Ramos (cell line): Measurements from ENCODE around the gene RASL10B.
"Not testable (repeated sequence)": the region's sequence is repeated elsewhere in the genome, so short reads cannot be mapped to it uniquely, and the experiment has no call there.

Experiments
- in situ Hi-C: fragments of 300-500 bp; cut with MboI; formaldehyde crosslinking; loops from one replicate; pipeline ENCODE4 v1.14.3; 2022; ENCODE audit warnings: low sequenced_read_pairs; ENCODE audit not compliant: unreplicated experiment

The RASL10B gene

GRCh38 chr17:35731239-35731916, at the start of gene RASL10B:
RASL10B (plus strand) TSS chr17:35731639; CDS start chr17:35735185, 3,546 bp downstream.
- in situ Hi-C loops, result no loop called here

- in situ Hi-C loops, result no loop called here
Observed at GRCh38 chr17:35683591-35683990, 47.8 kb upstream of the RASL10B start.

GRCh38 chr17:35684055-35684802, 47.2 kb upstream of the RASL10B start:
- in situ Hi-C loops, result no loop called here

- in situ Hi-C loops, result no loop called here
Observed at GRCh38 chr17:35692512-35693210, 38.8 kb upstream of the RASL10B start.

GRCh38 chr17:35693662-35694061, 37.8 kb upstream of the RASL10B start:
- in situ Hi-C loops, result no loop called here

GRCh38 chr17:35694906-35695305, 36.5 kb upstream of the RASL10B start:
- in situ Hi-C loops, result no loop called here

DNA sequence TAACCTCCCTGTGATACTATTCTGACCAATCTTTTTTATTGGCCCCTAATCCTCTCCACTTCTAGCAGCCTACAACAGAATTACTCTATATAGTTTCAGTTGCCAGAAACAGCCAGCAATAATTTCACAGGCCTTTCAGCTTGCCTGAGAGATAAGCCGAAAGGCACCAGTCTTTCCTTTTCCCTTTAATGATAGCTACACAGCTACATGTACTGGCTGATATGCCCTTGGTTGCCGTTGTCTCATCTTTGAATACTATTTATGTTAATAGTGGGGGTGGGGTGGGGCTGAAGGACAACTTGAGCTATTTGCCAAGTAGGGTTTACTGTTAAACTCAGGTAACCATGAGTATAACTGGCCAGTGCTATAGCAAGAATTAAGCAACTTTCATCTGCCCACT, 35.8 kb upstream of the RASL10B start:
- in situ Hi-C loops, result no loop called here

- in situ Hi-C loops, result no loop called here
Observed at GRCh38 chr17:35698800-35699199, 32.6 kb upstream of the RASL10B start.

DNA sequence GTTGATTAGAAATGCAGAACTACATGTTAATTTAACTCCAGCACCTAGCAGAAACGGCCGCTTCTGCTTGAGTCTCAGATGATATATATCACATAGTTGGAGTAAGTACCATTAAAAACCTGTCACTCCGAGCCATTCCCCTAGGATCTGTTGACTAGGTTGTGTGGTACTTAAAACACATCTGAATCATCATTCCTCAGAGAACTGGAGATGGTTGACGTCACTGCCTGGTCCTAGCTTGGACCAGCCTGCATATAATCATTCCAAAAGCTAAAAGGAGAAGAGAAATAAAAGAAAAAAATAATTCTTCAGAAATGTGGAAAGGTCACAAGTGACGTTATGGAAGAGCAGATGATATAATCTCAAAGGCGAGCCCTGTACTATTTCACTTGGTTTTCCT, 31.3 kb upstream of the RASL10B start:
- in situ Hi-C loops, result no loop called here

GRCh38 chr17:35701491-35701890, 29.9 kb upstream of the RASL10B start:
- in situ Hi-C loops, result no loop called here

DNA sequence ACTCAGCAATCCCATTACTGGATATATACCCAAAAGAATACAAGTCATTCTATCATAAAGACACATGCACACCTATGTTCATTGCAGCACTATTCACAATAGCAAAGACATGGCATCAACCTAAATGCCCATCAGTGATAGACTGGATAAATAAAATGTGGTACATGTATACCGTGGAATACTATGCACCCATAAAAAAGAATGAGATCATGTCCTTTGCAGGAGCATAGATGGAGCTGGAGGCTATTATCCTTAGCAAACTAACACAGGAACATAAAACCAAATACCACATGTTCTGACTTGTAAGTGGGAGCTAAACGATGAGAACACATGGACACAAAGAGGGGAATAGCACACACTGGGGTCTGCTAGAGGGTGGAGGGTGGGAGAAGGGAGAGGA, 28.1 kb upstream of the RASL10B start:
- in situ Hi-C loops, result not testable (repeated sequence)

DNA sequence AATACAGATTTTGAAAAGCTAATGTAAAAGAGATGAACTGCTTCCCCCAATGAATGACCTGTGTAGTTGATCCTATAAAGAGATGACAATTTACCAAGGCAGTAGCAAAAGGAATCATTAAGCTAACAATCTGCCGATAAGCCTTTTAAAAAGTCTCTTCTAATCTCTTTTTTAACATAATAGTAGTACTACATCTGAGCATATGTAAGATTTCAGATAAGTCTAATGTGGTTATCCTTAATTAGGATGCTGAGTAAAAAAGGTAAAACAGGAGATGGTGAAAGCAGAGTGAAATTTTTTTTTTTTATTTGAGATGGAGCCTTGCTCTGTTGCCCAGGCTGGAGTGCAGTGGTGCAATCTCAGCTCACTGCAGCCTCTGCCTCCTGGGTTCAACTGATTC, 26.2 kb upstream of the RASL10B start:
- in situ Hi-C loops, result no loop called here

DNA sequence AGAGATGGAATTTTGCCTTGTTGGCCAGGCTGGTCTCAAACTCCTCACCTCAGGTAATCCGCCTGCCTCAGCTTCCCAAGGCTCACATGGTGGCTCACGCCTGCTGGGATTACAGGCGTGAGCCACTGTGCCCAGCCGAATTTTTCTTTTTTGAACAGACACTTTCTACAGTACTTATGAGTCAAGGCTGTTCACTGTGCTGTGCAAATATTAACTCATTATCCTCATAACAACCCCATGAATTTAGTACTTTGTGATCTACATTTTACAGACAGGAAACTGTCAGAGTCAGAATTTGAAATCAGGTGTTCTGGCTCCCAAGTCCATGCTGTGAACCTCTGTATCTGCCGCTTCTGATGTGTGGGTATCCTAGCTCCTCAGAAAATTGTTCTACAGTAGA, 25.7 kb upstream of the RASL10B start:
- in situ Hi-C loops, result no loop called here

- in situ Hi-C loops, result no loop called here
Observed at GRCh38 chr17:35708149-35708548, 23.3 kb upstream of the RASL10B start.

GRCh38 chr17:35708951-35709350, 22.5 kb upstream of the RASL10B start:
- in situ Hi-C loops, result no loop called here

DNA sequence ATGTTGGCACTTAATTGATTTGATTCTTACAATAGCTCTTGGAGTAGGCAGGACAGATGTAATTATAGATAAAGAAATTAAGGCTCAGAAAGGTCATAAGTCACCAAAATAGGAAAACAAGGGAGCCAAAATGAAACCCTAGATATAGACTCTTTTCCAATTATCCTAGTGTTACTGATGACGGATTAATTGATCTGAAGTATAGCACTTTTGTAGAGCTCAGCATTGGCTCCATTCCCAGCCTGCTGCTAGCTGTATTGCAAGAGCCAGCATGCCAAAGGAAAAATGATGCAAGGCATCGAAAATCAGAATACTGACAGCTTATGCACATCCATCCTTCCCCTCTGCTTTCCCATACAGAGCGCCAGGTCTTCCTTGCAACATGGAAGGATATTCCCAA, 21.6 kb upstream of the RASL10B start:
- in situ Hi-C loops, result no loop called here

- in situ Hi-C loops, result no loop called here
Observed at GRCh38 chr17:35710950-35711349, 20.5 kb upstream of the RASL10B start.

GRCh38 chr17:35713069-35713728, 18.2 kb upstream of the RASL10B start:
- in situ Hi-C loops, result no loop called here

GRCh38 chr17:35714988-35715387, 16.5 kb upstream of the RASL10B start:
- in situ Hi-C loops, result no loop called here

DNA sequence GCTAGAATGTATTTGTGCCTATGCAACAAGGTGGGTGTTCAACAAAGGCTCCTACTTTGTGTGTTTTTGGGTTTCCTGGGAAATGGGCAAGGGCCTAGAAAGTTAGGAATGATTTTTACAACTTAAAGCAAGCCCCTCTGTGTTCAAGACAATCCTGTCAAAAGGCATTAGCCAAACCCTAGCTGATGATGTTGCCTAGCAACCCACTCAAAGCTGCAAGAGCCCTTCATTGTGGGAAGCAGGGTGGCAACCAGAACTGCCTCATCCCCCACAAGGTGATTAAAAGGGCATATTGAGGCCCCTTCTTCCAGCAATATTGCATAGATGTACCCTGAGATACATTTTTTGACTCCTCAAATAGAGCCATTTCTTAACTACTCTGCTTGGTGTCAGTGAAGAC, 16.0 kb upstream of the RASL10B start:
- in situ Hi-C loops, result no loop called here

DNA sequence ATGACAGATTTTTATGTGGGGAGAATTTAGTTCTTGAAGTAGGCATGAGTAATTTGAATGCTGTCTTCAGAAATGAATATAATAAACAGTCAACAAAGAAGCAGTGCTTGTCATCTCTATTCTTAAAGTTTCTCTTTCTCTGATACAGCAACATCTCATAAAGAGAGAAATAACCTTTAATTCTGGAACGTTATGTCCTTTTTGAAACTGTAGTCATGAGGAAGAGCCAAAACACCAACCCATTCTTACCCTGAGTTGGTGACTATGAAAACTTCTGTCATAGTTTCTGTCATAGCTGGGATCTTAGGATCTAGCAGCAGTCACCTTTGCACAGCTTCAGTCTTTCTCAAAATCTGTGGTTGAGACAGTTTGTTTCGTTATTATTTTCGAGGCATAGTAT, 15.3 kb upstream of the RASL10B start:
- in situ Hi-C loops, result no loop called here
